ENCODE data around the gene SLC12A8.
"Not testable (repeated sequence)": the region's sequence is repeated elsewhere in the genome, so short reads cannot be mapped to it uniquely, and the experiment has no call there.

SLC12A8 gene

DNA sequence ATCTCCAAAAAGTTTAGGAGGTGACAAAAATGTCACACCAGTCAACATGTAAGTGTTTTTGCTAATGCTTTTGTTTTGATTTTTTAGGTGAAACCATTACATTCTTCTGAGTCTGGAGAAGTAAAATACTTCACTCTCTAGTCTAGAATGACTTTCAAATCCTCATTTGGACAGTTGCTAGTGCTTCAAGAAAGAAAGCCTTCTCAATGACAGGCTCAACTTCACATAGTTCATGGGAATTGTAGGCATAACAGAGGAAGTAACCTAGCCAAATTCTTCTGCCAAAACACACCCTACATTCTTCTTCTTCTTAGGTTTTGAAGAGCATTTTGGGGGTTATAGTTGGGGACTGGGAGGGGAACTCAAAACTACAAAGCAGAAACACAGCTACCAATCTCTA lies 127.4 kb downstream of the SLC12A8 start:
- no peak overlapping the region for H3K9ac ChIP-seq (ENCODE audit: low read length in 5 of 5)
- peaks cover 0 to under 1% (median 0%) of the 10 kb centered on the region in 5 donors for H3K9me3 ChIP-seq (ENCODE audit: control insufficient read depth in 5 of 5, low read length in 5 of 5)
- H3K36me3 ChIP-seq (ENCODE audit: control insufficient read depth in 5 of 5, insufficient read depth in 5 of 5, low read length in 5 of 5) = no peaks in the 10 kb centered on the region
- no peaks in the 10 kb centered on the region for H3K27me3 ChIP-seq (ENCODE audit: control insufficient read depth in 5 of 5, insufficient read depth in 4 of 5, low read length in 5 of 5)
- no peak overlapping the region for H3K27ac ChIP-seq (ENCODE audit: low read depth, low read length)
- H3K4me1 ChIP-seq (ENCODE audit: control insufficient read depth in 5 of 5, insufficient read depth in 5 of 5, low read length in 5 of 5) = peaks cover 0 to 3% (median 0%) of the 10 kb centered on the region in 5 donors
- H3K4me3 ChIP-seq (ENCODE audit: low read depth in 1 of 5, low read length in 5 of 5) = no peak overlapping the region

DNA sequence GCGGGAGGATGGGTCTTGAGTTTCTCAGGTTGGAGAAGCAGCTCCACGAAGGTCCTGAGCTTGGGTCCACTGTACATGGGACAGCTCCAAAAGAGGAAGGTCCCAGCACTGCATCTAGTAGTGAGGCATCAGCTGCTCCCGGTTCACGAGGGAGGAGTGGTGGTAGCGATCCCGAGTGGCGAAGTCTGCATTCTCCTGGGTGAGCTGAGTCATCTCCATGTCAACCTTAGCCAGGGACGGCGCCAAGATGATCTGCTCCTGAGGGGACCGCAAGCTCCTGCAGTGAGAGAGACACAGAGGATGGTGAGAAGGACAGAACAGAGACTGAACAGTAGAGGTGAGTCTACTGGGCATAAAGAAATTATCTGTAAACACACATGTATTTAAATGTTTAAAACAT lies 128.8 kb downstream of the SLC12A8 start:
- H3K27me3 ChIP-seq (ENCODE audit: control insufficient read depth in 5 of 5, insufficient read depth in 4 of 5, low read length in 5 of 5) = no peaks in the 10 kb centered on the region
- no peak overlapping the region for H3K9ac ChIP-seq (ENCODE audit: low read length in 5 of 5)
- no peaks in the 10 kb centered on the region for H3K9me3 ChIP-seq (ENCODE audit: control insufficient read depth in 5 of 5, low read length in 5 of 5)
- H3K4me1 ChIP-seq (ENCODE audit: control insufficient read depth in 5 of 5, insufficient read depth in 5 of 5, low read length in 5 of 5) = peaks cover 0 to 3% (median 0%) of the 10 kb centered on the region in 5 donors
- H3K4me3 ChIP-seq (ENCODE audit: low read depth in 1 of 5, low read length in 5 of 5) = no peak overlapping the region
- H3K36me3 ChIP-seq (ENCODE audit: control insufficient read depth in 5 of 5, insufficient read depth in 5 of 5, low read length in 5 of 5) = no peaks in the 10 kb centered on the region
- no peak overlapping the region for H3K27ac ChIP-seq (ENCODE audit: low read depth, low read length)

DNA sequence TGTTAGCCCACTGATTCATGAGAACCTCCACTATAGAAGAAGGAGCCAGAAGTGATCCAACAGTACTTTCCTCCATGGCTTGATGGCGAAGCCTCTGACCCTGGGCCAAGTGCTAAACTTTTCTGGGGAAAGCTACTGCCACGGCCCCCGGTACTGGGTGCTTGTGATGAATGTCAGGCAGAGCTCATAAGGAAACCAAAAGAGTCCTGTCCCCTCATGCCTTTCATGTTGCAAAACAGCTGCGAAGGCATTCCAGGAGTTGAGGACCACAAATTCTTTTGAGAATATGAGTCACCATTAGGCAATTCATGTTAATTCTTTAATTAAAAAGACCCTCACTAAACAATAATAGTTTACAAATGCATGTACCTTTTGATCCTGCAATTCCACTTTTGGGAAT lies 130.2 kb downstream of the SLC12A8 start:
- H3K27ac ChIP-seq (ENCODE audit: low read depth, low read length); H3K4me3 ChIP-seq (ENCODE audit: low read depth in 1 of 5, low read length in 5 of 5); H3K9me3 ChIP-seq (ENCODE audit: control insufficient read depth in 5 of 5, low read length in 5 of 5); H3K9ac ChIP-seq (ENCODE audit: low read length in 5 of 5); H3K27me3 ChIP-seq (ENCODE audit: control insufficient read depth in 5 of 5, insufficient read depth in 4 of 5, low read length in 5 of 5); H3K36me3 ChIP-seq (ENCODE audit: control insufficient read depth in 5 of 5, insufficient read depth in 5 of 5, low read length in 5 of 5); H3K4me1 ChIP-seq (ENCODE audit: control insufficient read depth in 5 of 5, insufficient read depth in 5 of 5, low read length in 5 of 5): not testable (repeated sequence)

- Histone ChIP-seq H3K4me1 (ENCODE audit: control insufficient read depth in 5 of 5, insufficient read depth in 5 of 5, low read length in 5 of 5) (no peaks in the 10 kb centered on the region), H3K9ac (ENCODE audit: low read length in 5 of 5) (no peak overlapping the region), H3K4me3 (ENCODE audit: low read depth in 1 of 5, low read length in 5 of 5) (no peak overlapping the region), H3K27me3 (ENCODE audit: control insufficient read depth in 5 of 5, insufficient read depth in 4 of 5, low read length in 5 of 5) (no peaks in the 10 kb centered on the region), H3K27ac (ENCODE audit: low read depth, low read length) (no peak overlapping the region), H3K9me3 (ENCODE audit: control insufficient read depth in 5 of 5, low read length in 5 of 5) (no peaks in the 10 kb centered on the region), H3K36me3 (ENCODE audit: control insufficient read depth in 5 of 5, insufficient read depth in 5 of 5, low read length in 5 of 5) (no peaks in the 10 kb centered on the region)
Observed at GRCh38 chr3:125080077-125080476, 132.5 kb downstream of the SLC12A8 start.

DNA sequence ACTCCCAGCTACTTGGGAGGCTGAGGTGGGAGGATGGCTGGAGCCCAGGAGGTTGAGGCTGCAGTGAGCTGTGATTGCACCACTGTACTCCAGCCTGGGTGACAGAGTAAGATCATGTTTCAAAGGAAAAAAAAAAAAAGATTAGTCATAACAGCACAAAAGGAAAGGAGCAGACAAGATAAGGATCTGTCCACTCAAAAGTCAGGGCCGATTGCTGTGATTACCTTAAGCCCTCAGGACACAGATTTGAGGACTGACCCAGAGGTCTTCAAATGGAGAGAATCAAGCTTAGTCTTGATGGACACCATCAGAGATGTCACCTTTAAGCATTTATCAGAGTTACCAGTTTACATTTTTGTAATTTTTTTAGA lies 132.9 kb downstream of the SLC12A8 start:
- H3K9me3 ChIP-seq (ENCODE audit: control insufficient read depth in 5 of 5, low read length in 5 of 5) = no peaks in the 10 kb centered on the region
- H3K4me3 ChIP-seq (ENCODE audit: low read depth in 1 of 5, low read length in 5 of 5) = no peak overlapping the region
- no peak overlapping the region for H3K27ac ChIP-seq (ENCODE audit: low read depth, low read length)
- no peak overlapping the region for H3K9ac ChIP-seq (ENCODE audit: low read length in 5 of 5)
- H3K27me3 ChIP-seq (ENCODE audit: control insufficient read depth in 5 of 5, insufficient read depth in 4 of 5, low read length in 5 of 5) = no peaks in the 10 kb centered on the region
- no peaks in the 10 kb centered on the region for H3K4me1 ChIP-seq (ENCODE audit: control insufficient read depth in 5 of 5, insufficient read depth in 5 of 5, low read length in 5 of 5)
- no peaks in the 10 kb centered on the region for H3K36me3 ChIP-seq (ENCODE audit: control insufficient read depth in 5 of 5, insufficient read depth in 5 of 5, low read length in 5 of 5)

- Histone ChIP-seq H3K27ac (ENCODE audit: low read depth, low read length) (no peak overlapping the region), H3K9ac (ENCODE audit: low read length in 5 of 5) (no peak overlapping the region), H3K4me3 (ENCODE audit: low read depth in 1 of 5, low read length in 5 of 5) (no peak overlapping the region), H3K27me3 (ENCODE audit: control insufficient read depth in 5 of 5, insufficient read depth in 4 of 5, low read length in 5 of 5) (no peaks in the 10 kb centered on the region), H3K9me3 (ENCODE audit: control insufficient read depth in 5 of 5, low read length in 5 of 5) (no peaks in the 10 kb centered on the region), H3K36me3 (ENCODE audit: control insufficient read depth in 5 of 5, insufficient read depth in 5 of 5, low read length in 5 of 5) (no peaks in the 10 kb centered on the region), H3K4me1 (ENCODE audit: control insufficient read depth in 5 of 5, insufficient read depth in 5 of 5, low read length in 5 of 5) (no peaks in the 10 kb centered on the region)
Observed at GRCh38 chr3:125078951-125079674, 133.4 kb downstream of the SLC12A8 start.

DNA sequence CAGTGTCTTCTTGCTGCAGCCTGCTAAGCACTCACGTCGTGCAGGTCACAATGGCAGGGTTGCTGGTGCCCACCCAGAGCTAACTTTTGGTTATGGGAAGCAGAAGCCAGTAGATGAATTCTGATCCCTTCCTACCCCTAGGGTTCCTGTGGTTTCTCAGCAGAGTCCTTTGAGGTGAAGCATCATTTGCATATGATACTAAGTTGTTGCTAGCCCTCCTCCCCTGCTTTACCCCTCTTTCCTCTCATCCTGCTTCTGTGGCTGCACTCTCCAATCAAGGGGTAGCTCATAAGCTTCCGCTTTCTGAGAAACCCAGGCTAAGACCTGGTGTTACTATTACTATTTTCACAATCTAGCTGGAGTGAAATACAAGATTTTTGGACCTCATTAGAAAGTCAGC lies 134.7 kb downstream of the SLC12A8 start:
- Histone ChIP-seq H3K27ac (ENCODE audit: low read depth, low read length) (no peak overlapping the region), H3K9ac (ENCODE audit: low read length in 5 of 5) (no peak overlapping the region), H3K36me3 (ENCODE audit: control insufficient read depth in 5 of 5, insufficient read depth in 5 of 5, low read length in 5 of 5) (no peaks in the 10 kb centered on the region)

GRCh38 chr3:125076464-125076863 lies 136.1 kb downstream of the SLC12A8 start:
- no peak overlapping the region for H3K4me3 ChIP-seq (ENCODE audit: low read depth in 1 of 5, low read length in 5 of 5)

More for the DNA sequence above, 134.7 kb downstream of the SLC12A8 start:
- Histone ChIP-seq H3K9me3 (ENCODE audit: control insufficient read depth in 5 of 5, low read length in 5 of 5) (no peaks in the 10 kb centered on the region), H3K4me3 (ENCODE audit: low read depth in 1 of 5, low read length in 5 of 5) (no peak overlapping the region), H3K4me1 (ENCODE audit: control insufficient read depth in 5 of 5, insufficient read depth in 5 of 5, low read length in 5 of 5) (no peaks in the 10 kb centered on the region), H3K27me3 (ENCODE audit: control insufficient read depth in 5 of 5, insufficient read depth in 4 of 5, low read length in 5 of 5) (no peaks in the 10 kb centered on the region)

DNA sequence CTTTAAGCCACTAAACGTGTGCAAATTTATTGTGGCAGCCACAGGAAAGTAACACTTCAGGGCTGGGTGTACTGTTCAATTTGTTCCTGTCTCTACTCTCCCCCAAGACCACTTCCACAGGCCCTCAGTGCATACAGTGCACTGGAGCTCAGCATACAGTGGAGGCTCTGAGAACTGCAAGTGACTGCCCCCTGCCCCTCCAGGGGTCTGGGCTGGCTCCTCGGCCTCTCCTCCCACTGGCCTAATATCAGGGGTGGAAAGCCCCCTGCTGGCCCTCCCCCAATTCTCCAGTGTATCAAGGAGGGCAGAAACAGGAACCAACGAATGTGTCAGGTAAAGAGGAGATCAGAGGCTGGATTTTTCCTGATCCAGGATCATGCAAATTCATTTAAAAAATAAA lies 136.8 kb downstream of the SLC12A8 start:
- Histone ChIP-seq H3K4me3 (ENCODE audit: low read depth in 1 of 5, low read length in 5 of 5) (no peak overlapping the region), H3K27ac (ENCODE audit: low read depth, low read length) (no peak overlapping the region), H3K36me3 (ENCODE audit: control insufficient read depth in 5 of 5, insufficient read depth in 5 of 5, low read length in 5 of 5) (no peaks in the 10 kb centered on the region), H3K27me3 (ENCODE audit: control insufficient read depth in 5 of 5, insufficient read depth in 4 of 5, low read length in 5 of 5) (no peaks in the 10 kb centered on the region), H3K9me3 (ENCODE audit: control insufficient read depth in 5 of 5, low read length in 5 of 5) (no peaks in the 10 kb centered on the region), H3K4me1 (ENCODE audit: control insufficient read depth in 5 of 5, insufficient read depth in 5 of 5, low read length in 5 of 5) (no peaks in the 10 kb centered on the region), H3K9ac (ENCODE audit: low read length in 5 of 5) (no peak overlapping the region)

More at GRCh38 chr3:125076464-125076863, 136.1 kb downstream of the SLC12A8 start:
- Histone ChIP-seq H3K4me1 (ENCODE audit: control insufficient read depth in 5 of 5, insufficient read depth in 5 of 5, low read length in 5 of 5) (no peaks in the 10 kb centered on the region), H3K9ac (ENCODE audit: low read length in 5 of 5) (no peak overlapping the region), H3K27me3 (ENCODE audit: control insufficient read depth in 5 of 5, insufficient read depth in 4 of 5, low read length in 5 of 5) (no peaks in the 10 kb centered on the region), H3K9me3 (ENCODE audit: control insufficient read depth in 5 of 5, low read length in 5 of 5) (no peaks in the 10 kb centered on the region), H3K36me3 (ENCODE audit: control insufficient read depth in 5 of 5, insufficient read depth in 5 of 5, low read length in 5 of 5) (no peaks in the 10 kb centered on the region), H3K27ac (ENCODE audit: low read depth, low read length) (no peak overlapping the region)

DNA sequence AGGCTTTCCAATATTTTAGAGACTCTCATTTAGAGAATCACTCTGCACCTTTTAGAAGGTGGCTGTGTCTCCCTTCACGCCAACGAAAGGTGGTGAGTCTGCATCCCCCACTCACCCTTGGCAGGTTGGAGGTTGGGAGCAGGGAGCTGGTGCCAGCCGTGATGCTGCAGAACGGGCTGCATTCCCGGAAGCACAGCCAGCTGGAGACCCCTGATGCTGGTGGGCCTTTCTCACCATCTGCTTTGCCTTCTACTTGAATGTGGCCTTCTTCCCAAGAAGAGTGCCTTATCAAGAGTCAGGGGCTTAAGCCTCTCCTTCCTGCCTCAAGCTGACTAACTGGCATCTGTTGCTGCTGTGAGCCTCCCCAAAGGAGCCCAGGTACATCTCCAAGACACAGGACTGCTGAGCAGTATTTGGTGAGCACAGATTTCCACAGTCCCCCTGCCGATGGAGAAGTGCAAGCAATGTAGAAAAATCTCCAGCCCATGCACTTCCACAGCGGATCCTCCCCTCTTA lies 139.1 kb downstream of the SLC12A8 start:
- H3K36me3 ChIP-seq (ENCODE audit: control insufficient read depth in 5 of 5, insufficient read depth in 5 of 5, low read length in 5 of 5) = no peaks in the 10 kb centered on the region
- no peaks in the 10 kb centered on the region for H3K27me3 ChIP-seq (ENCODE audit: control insufficient read depth in 5 of 5, insufficient read depth in 4 of 5, low read length in 5 of 5)
- H3K9me3 ChIP-seq (ENCODE audit: control insufficient read depth in 5 of 5, low read length in 5 of 5) = no peaks in the 10 kb centered on the region
- no peak overlapping the region for H3K27ac ChIP-seq (ENCODE audit: low read depth, low read length)
- no peak overlapping the region for H3K9ac ChIP-seq (ENCODE audit: low read length in 5 of 5)
- H3K4me3 ChIP-seq (ENCODE audit: low read depth in 1 of 5, low read length in 5 of 5) = no peak overlapping the region
- peaks cover 0 to 10% (median 0%) of the 10 kb centered on the region in 5 donors for H3K4me1 ChIP-seq (ENCODE audit: control insufficient read depth in 5 of 5, insufficient read depth in 5 of 5, low read length in 5 of 5)

Data from subcutaneous abdominal adipose tissue (tissue), 5 donors.